AG10803 (cell line): ENCODE data around the gene KNCN.

Source experiments
- DNase-seq: peaks from one replicate; pipeline ENCODE4 v3.0.0; 2010; ENCODE audit warnings: low read depth
- H3K4me3 ChIP-seq: 2 replicates; pipeline ENCODE4 v1.5.1; 2011; ENCODE audit warnings: mild to moderate bottlenecking, low read length, control low read depth
- CTCF ChIP-seq: conservative IDR thresholded peaks from 2 replicates; pipeline ENCODE4 v1.5.1; 2011; ENCODE audit warnings: mild to moderate bottlenecking, low read length, control low read depth, inconsistent platforms

Gene KNCN

GRCh38 chr1:46544561-46545240 is 6.7 kb downstream of the KNCN start:
- TF ChIP-seq CTCF = no peak; the same call in 1 of the 2 replicates
- no peak overlapping the region for H3K4me3 ChIP-seq
- DNase-seq = no peak

GRCh38 chr1:46543761-46544560 is 7.5 kb downstream of the KNCN start:
- no peak for TF ChIP-seq CTCF
- no peak overlapping the region for H3K4me3 ChIP-seq
- no peak for DNase-seq

GRCh38 chr1:46543382-46543760 is 8.1 kb downstream of the KNCN start:
- no peak for DNase-seq
- TF ChIP-seq CTCF = no peak

GRCh38 chr1:46539972-46540371 is 11.5 kb downstream of the KNCN start:
- peak; percentile 67 for DNase-seq
- no peak for TF ChIP-seq CTCF

More at GRCh38 chr1:46543382-46543760, 8.1 kb downstream of the KNCN start:
- no peak overlapping the region for H3K4me3 ChIP-seq

GRCh38 chr1:46538147-46538546 is 13.3 kb downstream of the KNCN start:
- DNase-seq = no peak
- H3K4me3 ChIP-seq = no peak overlapping the region
- no peak for TF ChIP-seq CTCF

More at GRCh38 chr1:46539972-46540371, 11.5 kb downstream of the KNCN start:
- H3K4me3 ChIP-seq = no peak overlapping the region

- TF ChIP-seq CTCF = no peak
- DNase-seq = no peak
- H3K4me3 ChIP-seq = no peak overlapping the region
These were observed 13.8 kb downstream of the KNCN start for GRCh38 chr1:46537651-46538050.

- TF ChIP-seq CTCF = no peak
- H3K4me3 ChIP-seq = no peak overlapping the region
- DNase-seq = no peak
These were observed 14.9 kb downstream of the KNCN start for GRCh38 chr1:46536527-46536926.
